DMS 273 treated with DMSO at 0.1 percent for 48 hours (cell line): Measurements from ENCODE around the gene PGAM5.
"Not testable (repeated sequence)": the region's sequence is repeated elsewhere in the genome, so short reads cannot be mapped to it uniquely, and the experiment has no call there.

ENCODE experiments used
- DNase-seq: peaks from one replicate; lab custom pipeline; 2025; lab: John Stamatoyannopoulos, UW

PGAM5 gene

DNA sequence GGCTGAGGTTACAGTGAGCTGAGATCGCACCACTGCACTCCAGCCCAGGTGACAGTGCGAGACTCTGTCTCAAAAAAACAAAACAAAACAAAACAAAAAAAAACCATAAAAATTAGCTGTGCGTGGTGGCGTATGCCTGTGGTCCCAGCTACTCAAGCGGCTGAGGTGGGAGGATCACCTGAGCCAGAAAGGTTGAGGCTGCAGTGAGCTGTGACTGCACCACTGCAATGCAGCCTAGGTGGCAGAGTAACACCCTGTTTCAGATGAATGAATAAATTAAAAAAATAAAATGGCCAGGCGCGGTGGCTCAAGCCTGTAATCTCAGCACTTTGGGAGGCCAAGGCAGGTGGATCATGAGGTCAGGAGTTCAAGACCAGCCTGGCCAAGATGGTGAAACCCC, 43.0 kb downstream of the PGAM5 start:
- DNase-seq = not testable (repeated sequence)

DNA sequence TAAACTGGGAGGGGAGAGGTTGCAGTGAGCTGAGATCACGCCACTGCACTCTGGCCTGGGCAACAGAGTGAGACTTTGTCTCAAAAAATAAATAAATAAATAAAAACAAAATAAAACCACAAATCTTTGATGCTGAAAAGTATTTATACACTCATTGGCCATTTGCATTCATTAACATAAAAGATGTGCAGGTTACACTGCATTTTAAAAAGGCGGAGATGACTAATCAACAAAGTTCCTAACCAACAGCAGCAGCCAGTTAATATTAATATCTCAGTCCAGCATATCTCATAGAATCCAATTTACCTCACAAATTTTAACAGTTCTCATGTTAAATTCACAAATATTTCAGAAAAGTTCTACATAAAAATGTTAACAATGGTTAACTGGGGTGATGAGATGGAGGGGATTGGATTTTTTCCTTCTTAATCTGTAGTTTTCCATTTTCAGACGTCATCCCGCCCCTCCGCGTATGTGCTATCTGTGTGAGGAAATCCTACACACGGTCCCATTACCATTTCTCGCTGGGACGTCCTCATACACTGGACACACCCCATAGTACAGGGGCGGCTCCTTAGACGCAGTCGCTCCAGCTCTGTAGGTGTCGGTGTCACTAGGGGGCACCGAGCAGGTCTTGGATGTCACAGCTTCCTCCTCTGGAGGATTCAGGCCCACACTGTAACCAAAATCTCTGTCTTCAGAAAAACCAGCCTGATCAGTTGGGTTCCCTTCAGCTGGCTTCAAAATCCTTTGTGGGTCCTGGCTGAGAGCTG, 43.7 kb downstream of the PGAM5 start:
- no peak for DNase-seq

DNA sequence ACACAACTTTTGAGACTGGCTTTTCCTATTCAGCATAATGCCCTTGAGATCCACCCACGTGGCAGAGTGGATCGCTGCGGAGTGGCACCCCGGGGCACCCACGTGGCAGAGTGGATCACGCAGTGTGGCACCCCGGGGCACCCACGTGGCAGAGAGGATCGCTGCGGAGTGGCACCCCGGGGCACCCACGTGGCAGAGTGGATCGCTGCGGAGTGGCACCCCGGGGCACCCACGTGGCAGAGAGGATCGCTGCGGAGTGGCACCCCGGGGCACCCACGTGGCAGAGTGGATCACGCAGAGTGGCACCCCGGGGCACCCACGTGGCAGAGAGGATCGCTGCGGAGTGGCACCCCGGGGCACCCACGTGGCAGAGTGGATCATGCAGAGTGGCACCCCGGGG, 48.2 kb downstream of the PGAM5 start:
- not testable (repeated sequence) for DNase-seq

DNA sequence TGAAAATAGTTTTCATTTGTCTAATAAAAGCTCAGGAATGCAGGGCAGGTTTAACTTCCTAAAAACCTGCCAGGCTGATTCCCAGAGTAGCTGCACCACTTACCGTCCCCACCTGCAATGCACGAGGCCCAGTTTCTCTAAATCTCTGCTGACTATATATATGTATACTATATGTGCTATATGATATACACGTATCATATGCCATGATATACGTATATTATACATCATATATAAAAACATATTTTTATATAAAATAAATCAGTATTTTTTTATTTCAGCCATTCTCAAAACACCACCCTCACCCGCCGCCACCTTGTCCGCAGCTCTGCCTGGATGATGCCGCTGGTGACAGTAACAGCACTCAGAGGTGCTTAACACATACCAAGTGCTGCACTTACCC, 48.7 kb downstream of the PGAM5 start:
- no peak for DNase-seq

DNA sequence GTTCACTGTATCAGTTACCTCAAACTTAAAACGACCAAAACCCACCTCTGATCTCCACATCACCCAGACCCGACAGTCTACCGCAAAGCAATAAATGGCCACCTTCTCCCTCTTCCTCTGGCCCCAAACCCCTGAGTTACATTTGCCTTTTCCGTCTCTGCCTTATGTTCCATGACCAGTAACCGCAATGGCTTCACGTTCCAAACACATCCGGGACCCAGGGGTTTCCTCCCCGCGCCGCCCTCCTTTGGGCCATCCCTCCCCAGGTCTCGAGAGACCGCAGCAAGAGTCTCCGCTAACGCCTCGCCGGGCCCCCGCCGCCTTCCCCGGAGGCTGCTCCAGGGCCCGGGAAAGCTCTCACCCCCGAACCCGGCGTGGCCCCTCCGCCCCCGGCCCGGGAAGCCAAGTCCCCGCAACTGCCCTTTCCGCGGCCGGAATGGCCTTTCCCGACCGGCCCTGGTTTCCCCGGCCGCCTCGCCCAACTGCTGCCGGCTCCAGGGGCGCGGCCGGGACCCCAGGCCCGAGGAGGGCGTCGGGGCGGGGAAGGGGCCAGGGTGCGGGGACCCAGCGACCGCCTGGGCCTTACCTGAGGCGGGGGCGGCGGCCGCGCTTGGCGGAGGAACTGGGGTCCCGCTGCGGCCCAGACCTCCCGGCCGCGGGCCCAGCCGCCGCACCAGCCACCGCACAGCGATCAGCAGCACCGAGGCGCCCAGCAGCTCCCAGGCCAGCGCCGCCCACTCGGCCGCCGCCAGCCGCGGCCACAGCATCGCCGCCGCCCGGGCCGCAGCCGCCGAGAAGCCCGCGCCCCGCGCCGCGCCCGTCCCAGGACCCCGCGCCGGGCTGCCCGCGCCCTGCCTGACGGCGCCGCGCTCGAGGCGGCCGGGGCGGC, 50.6 kb downstream of the PGAM5 start, which contains the start of gene ANKLE2:
ANKLE2 (minus strand) TSS at position 801 of the 889 bp plus-strand sequence; CDS start at position 767, 34 bp downstream.
- no peak for DNase-seq

DNA sequence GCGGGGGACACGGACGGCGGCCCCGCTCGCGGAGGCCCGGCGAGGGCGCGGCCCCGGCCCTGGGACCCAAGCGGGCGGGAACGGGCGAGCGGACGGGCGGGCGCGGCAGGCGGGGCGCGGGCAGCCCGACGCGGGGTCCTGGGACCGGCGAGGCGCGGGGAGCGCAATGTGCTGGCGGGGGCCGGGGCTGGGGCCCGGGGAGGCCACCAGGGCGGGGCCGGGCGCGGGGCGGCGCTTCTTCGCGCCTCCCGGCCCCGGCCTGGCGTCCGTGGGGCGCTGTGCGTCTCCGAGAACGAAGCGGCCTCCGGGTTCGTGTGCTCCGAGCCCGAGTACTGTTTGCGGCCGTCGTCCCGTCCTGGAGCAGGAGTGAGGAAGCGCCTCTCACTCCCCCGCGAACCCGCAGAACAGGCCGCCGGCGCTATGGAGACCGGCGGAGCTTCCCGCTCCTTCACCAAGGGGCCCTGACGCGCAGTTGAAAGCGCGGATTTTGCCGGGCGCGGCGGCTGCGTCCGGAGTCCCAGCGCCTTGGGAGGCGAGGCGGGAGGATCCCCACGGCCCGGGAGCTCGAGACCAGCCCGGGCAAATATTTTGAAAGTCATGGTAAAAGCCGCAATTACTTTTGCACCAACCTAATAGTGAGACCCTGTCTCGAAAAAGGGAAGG, 51.4 kb downstream of the PGAM5 start:
- peak; percentile 30 for DNase-seq

DNA sequence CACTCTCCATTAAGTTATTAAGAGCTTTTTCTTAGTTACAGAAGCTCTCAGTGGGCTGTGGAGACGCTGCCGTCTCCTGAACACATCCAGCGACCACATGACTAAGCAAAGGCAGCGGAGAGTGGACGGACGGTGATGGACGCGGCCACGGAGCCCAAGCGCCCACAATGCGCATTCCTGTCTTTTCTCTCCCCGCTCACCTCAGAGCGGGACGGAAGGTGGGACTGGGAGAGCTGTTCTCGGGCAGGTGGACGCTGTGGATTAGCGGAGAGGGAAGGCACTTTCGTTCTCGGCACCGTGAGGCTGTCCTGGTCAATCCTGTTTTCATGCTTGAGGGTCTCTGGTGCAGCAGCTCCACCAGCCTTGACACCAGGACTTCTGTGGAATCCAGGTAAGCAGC, 53.6 kb downstream of the PGAM5 start:
- no peak for DNase-seq

DNA sequence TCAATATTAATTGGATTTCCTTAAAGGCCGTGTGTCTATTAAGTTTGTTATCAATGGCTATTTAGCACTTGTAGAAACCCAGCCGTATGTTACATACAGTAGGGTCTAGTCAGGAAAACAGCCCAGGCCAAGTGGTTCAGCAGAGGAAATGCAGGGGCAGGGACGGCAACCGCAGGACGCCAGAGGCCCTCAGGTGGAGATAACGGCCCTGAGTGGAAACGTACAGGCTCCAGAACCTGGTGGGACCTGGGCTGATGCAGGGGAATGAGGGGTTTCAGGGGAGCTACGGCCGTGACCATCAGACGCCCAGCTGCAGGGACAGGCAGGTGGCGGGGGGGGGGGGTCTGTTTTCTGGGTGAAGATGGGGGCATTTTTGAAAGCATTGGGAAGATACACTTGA, 54.7 kb downstream of the PGAM5 start:
- no peak for DNase-seq

DNA sequence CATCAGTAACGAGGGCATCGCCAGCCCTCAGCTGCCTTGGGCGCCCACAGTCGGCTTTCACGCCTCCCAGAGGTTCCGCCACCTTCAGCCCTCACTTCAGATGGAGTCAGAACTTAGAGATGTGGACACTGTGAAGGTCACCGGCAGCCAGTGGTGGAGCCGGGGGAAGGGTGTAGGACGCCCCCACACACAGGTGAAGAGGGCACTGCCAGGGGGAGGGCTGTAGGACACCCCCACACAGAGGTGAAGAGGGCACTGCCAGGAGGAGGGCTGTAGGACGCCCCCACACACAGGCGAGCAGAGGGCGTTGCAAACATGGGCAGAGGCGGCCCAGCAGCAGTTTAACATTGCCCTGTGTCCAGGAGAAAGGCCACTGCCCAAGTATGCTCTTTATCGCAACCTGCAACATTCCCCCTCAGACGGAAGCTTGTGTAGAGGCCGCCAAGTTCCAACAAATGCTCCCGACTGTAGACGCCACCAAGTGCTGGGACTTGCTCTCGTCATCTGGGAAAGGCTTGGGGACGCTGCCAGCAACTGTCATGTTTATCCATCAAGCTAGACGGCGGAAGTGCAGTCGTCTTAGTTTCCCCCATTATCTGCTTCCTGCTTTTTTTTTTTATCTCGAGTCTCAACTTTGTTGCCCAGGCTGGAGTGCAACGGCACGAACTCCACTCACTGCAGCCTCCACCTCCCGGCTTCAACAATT, 55.9 kb downstream of the PGAM5 start:
- no peak for DNase-seq

DNA sequence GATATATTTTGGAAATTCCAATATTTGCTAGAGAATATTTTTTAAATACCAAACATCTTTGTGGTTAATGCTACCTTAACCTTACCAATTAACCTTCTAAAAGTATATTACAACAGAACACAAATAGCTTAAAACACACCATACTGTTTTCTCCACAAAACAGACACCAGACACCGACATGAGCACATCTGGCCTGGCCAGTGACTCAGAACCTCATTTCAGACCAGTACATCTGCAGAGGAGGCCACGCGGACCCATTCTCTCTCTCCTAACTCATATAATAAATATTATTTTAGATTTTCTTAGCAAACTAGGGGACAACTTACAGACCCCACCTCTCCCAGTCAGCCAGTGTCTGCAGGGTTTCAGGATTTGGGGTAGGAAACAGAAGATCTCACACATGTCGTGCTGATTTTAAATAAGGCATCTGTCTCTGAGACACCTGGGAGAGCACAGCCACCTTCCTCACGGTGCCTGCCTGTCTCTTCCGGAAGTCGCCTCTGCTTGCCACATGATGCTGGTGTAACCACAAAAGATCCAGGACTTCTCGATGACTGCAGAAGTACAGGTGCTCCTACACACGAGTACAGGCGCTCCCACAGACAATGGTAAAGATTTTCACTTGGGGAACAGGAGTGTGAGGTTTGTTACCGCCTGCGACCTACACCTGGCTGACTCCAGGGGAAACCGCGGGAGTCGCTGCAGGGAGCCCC, 60.6 kb downstream of the PGAM5 start:
- no peak for DNase-seq
